HepG2 (cell line): ENCODE results near the gene STK11. TPM values are rescaled to one million over a fixed set of nuclear protein-coding genes. Genes with fewer than 3 reads are reported as not detected.
A peak's percentile ranks its signal among the peaks of the same experiment; 100 is the strongest.

Experiments used
- DMAP1 ChIP-seq: IDR thresholded peaks from 2 replicates; pipeline ENCODE4 v1.6.1; 2016
- HNRNPL ChIP-seq: fragments of 200-400 bp; formaldehyde crosslinking; IDR thresholded peaks from 2 replicates; pipeline ENCODE4 v1.6.1; 2017; ENCODE audit warnings: mild to moderate bottlenecking, low read depth, low read length
- NFYC ChIP-seq: IDR thresholded peaks from 2 replicates; pipeline ENCODE4 v1.6.1; 2016; ENCODE audit warnings: missing genetic modification reagents, missing compliant biosample characterization
- NRL ChIP-seq: sonication (generic); formaldehyde crosslinking; IDR thresholded peaks from 2 replicates; pipeline ENCODE4 v1.5.0; 2020; ENCODE audit warnings: missing genetic modification reagents, mild to moderate bottlenecking, moderate library complexity, borderline replicate concordance
- PAF1 ChIP-seq: IDR thresholded peaks from 2 replicates; pipeline ENCODE4 v1.6.1; 2016; ENCODE audit warnings: missing genetic modification reagents, missing compliant biosample characterization
- SCMH1 ChIP-seq: sonication (generic); formaldehyde crosslinking; IDR thresholded peaks from 2 replicates; pipeline ENCODE4 v1.9.0; 2021; ENCODE audit warnings: missing genetic modification reagents, mild to moderate bottlenecking, borderline replicate concordance
- SNAPC2 ChIP-seq: sonication (generic); formaldehyde crosslinking; IDR thresholded peaks from 2 replicates; pipeline ENCODE4 v1.8.1; 2022; ENCODE audit warnings: mild to moderate bottlenecking, missing genetic modification reagents
- SUZ12 ChIP-seq: fragments of 150-350 bp; IDR thresholded peaks from 2 replicates; pipeline ENCODE4 v1.6.1; 2014; ENCODE audit warnings: low read depth, low read length
- ZNF10 ChIP-seq: sonication (generic); formaldehyde crosslinking; IDR thresholded peaks from 2 replicates; pipeline ENCODE4 v1.4.0; 2020; ENCODE audit warnings: mild to moderate bottlenecking, low read depth, missing genetic modification reagents, borderline replicate concordance
- ZNF33B ChIP-seq: sonication (generic); formaldehyde crosslinking; IDR thresholded peaks from 2 replicates; pipeline ENCODE4 v1.5.1; 2020; ENCODE audit warnings: mild to moderate bottlenecking, missing genetic modification reagents
- ZNF670 ChIP-seq: sonication (generic); formaldehyde crosslinking; IDR thresholded peaks from 2 replicates; pipeline ENCODE4 v1.8.0; 2022; ENCODE audit warnings: mild to moderate bottlenecking, missing genetic modification reagents, borderline replicate concordance
- ZNF749 ChIP-seq: sonication (generic); formaldehyde crosslinking; IDR thresholded peaks from 2 replicates; pipeline ENCODE4 v1.8.0; 2022; ENCODE audit warnings: mild to moderate bottlenecking, missing genetic modification reagents, moderate library complexity, borderline replicate concordance
- ZNF777 ChIP-seq: sonication (generic); formaldehyde crosslinking; IDR thresholded peaks from 2 replicates; pipeline ENCODE4 v1.4.0; 2020; ENCODE audit warnings: missing genetic modification reagents
- polyA plus RNA-seq, 8 experiments: library from polyadenylated mRNA; depleted of rRNA in 3 of 8; stranded (reverse) in 7 of 8; unstranded in 1 of 8; fragments of >200 nt; fragmentation: Illumina TruSeq in 4 of 8; extraction: Trizol in 4 of 8; gene quantifications; 2 replicates each; pipeline versions ENCODE4 v1.2.1 to v1.2.3, GENCODE V29; 2011 to 2016; ENCODE audit warnings: low read depth in 4 of 8, missing spikeins in 1 of 8, mixed read lengths in 1 of 8; ENCODE audit not compliant: insufficient read depth in 1 of 8
- total RNA-seq, 5 experiments: library from RNA; depleted of rRNA; stranded (reverse); fragments of >200 nt; fragmentation: Illumina TruSeq; extraction: Trizol; gene quantifications; 2 replicates each; pipeline ENCODE4 v1.2.3, GENCODE V29; 2016; ENCODE audit warnings: low read depth in 1 of 5
- TF ChIP-seq, protein P1 (sequence below): sonication (generic); formaldehyde crosslinking; conservative IDR thresholded peaks from 2 replicates; pipeline ENCODE4 v1.5.0; 2020; ENCODE audit warnings: missing genetic modification reagents
- TF ChIP-seq, protein P2 (sequence below): sonication (generic); formaldehyde crosslinking; IDR thresholded peaks from 2 replicates; pipeline ENCODE4; 2020; ENCODE audit warnings: missing genetic modification reagents, mild to moderate bottlenecking, borderline replicate concordance
- TF ChIP-seq, protein P3 (sequence below): sonication (generic); formaldehyde crosslinking; conservative IDR thresholded peaks from 2 replicates; pipeline ENCODE4 v1.8.0; 2022; ENCODE audit warnings: missing genetic modification reagents
- TF ChIP-seq, protein P4 (sequence below): sonication (generic); formaldehyde crosslinking; IDR thresholded peaks from 2 replicates; pipeline ENCODE4 v1.4.0; 2020; ENCODE audit warnings: missing genetic modification reagents, borderline replicate concordance
- TF ChIP-seq, protein P5 (sequence below): IDR thresholded peaks from 2 replicates; pipeline ENCODE4 v1.6.1; 2012; ENCODE audit warnings: low read length, improper control_type of control experiment

The STK11 gene
- total and polyA plus RNA-seq, 2 of the 13 experiments (the other 11 are each of a cell fraction or from before 2014, with no cell fraction given) = 27.5 to 43.6 TPM

GRCh38 chr19:1275260-1275975 lies 69.8 kb downstream of the STK11 start, which contains the start of gene FAM174C (continued):
- TF ChIP-seq, protein P1, sequence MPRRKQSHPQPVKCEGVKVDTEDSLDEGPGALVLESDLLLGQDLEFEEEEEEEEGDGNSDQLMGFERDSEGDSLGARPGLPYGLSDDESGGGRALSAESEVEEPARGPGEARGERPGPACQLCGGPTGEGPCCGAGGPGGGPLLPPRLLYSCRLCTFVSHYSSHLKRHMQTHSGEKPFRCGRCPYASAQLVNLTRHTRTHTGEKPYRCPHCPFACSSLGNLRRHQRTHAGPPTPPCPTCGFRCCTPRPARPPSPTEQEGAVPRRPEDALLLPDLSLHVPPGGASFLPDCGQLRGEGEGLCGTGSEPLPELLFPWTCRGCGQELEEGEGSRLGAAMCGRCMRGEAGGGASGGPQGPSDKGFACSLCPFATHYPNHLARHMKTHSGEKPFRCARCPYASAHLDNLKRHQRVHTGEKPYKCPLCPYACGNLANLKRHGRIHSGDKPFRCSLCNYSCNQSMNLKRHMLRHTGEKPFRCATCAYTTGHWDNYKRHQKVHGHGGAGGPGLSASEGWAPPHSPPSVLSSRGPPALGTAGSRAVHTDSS = no peak
- TF ChIP-seq SCMH1 (CRISPR knock-in tag) = no peak
- TF ChIP-seq ZNF749 = peak; percentile 9; the same call in 1 of the 2 replicates
- no peak for TF ChIP-seq ZNF10 (CRISPR knock-in tag)
- peak; percentile 55; the same call in 1 of the 2 replicates for TF ChIP-seq ZNF670 (CRISPR knock-in tag)
- peak; percentile 57 for TF ChIP-seq DMAP1 (CRISPR knock-in tag)
- TF ChIP-seq NFYC = peak; percentile 91
- TF ChIP-seq ZNF777 (CRISPR knock-in tag) = no peak
- TF ChIP-seq, protein P2, sequence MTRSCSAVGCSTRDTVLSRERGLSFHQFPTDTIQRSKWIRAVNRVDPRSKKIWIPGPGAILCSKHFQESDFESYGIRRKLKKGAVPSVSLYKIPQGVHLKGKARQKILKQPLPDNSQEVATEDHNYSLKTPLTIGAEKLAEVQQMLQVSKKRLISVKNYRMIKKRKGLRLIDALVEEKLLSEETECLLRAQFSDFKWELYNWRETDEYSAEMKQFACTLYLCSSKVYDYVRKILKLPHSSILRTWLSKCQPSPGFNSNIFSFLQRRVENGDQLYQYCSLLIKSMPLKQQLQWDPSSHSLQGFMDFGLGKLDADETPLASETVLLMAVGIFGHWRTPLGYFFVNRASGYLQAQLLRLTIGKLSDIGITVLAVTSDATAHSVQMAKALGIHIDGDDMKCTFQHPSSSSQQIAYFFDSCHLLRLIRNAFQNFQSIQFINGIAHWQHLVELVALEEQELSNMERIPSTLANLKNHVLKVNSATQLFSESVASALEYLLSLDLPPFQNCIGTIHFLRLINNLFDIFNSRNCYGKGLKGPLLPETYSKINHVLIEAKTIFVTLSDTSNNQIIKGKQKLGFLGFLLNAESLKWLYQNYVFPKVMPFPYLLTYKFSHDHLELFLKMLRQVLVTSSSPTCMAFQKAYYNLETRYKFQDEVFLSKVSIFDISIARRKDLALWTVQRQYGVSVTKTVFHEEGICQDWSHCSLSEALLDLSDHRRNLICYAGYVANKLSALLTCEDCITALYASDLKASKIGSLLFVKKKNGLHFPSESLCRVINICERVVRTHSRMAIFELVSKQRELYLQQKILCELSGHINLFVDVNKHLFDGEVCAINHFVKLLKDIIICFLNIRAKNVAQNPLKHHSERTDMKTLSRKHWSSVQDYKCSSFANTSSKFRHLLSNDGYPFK (CRISPR knock-in tag) = no peak
- TF ChIP-seq, protein P3, sequence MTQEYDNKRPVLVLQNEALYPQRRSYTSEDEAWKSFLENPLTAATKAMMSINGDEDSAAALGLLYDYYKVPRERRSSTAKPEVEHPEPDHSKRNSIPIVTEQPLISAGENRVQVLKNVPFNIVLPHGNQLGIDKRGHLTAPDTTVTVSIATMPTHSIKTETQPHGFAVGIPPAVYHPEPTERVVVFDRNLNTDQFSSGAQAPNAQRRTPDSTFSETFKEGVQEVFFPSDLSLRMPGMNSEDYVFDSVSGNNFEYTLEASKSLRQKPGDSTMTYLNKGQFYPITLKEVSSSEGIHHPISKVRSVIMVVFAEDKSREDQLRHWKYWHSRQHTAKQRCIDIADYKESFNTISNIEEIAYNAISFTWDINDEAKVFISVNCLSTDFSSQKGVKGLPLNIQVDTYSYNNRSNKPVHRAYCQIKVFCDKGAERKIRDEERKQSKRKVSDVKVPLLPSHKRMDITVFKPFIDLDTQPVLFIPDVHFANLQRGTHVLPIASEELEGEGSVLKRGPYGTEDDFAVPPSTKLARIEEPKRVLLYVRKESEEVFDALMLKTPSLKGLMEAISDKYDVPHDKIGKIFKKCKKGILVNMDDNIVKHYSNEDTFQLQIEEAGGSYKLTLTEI (CRISPR knock-in tag) = no peak
- peak; percentile 70; the same call in 1 of the 2 replicates for TF ChIP-seq ZNF33B
- no peak; the same call in 1 of the 2 replicates for TF ChIP-seq NRL (CRISPR knock-in tag)
- TF ChIP-seq, protein P4, sequence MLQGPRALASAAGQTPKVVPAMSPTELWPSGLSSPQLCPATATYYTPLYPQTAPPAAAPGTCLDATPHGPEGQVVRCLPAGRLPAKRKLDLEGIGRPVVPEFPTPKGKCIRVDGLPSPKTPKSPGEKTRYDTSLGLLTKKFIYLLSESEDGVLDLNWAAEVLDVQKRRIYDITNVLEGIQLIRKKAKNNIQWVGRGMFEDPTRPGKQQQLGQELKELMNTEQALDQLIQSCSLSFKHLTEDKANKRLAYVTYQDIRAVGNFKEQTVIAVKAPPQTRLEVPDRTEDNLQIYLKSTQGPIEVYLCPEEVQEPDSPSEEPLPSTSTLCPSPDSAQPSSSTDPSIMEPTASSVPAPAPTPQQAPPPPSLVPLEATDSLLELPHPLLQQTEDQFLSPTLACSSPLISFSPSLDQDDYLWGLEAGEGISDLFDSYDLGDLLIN (CRISPR knock-in tag) = no peak
- TF ChIP-seq HNRNPL = no peak
- TF ChIP-seq, protein P5, sequence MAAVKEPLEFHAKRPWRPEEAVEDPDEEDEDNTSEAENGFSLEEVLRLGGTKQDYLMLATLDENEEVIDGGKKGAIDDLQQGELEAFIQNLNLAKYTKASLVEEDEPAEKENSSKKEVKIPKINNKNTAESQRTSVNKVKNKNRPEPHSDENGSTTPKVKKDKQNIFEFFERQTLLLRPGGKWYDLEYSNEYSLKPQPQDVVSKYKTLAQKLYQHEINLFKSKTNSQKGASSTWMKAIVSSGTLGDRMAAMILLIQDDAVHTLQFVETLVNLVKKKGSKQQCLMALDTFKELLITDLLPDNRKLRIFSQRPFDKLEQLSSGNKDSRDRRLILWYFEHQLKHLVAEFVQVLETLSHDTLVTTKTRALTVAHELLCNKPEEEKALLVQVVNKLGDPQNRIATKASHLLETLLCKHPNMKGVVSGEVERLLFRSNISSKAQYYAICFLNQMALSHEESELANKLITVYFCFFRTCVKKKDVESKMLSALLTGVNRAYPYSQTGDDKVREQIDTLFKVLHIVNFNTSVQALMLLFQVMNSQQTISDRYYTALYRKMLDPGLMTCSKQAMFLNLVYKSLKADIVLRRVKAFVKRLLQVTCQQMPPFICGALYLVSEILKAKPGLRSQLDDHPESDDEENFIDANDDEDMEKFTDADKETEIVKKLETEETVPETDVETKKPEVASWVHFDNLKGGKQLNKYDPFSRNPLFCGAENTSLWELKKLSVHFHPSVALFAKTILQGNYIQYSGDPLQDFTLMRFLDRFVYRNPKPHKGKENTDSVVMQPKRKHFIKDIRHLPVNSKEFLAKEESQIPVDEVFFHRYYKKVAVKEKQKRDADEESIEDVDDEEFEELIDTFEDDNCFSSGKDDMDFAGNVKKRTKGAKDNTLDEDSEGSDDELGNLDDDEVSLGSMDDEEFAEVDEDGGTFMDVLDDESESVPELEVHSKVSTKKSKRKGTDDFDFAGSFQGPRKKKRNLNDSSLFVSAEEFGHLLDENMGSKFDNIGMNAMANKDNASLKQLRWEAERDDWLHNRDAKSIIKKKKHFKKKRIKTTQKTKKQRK = no peak
- TF ChIP-seq SNAPC2 (CRISPR knock-in tag) = 0 out of 2 replicates have a peak, but pooled peaks have one; percentile 26
- peak; percentile 85 for TF ChIP-seq PAF1
- peak; percentile 52; the same call in 1 of the 2 replicates for TF ChIP-seq SUZ12
